CD8-positive, alpha-beta memory T cell (primary cell): ENCODE data around the gene MBNL2. TPM values are rescaled to one million over a fixed set of nuclear protein-coding genes. Genes with fewer than 3 reads are reported as not detected.

ENCODE experiments used
- CTCF ChIA-PET: fragments of 350-600 bp; sonication (Branson Sonifier 250); formaldehyde crosslinking; loops from one replicate; lab custom pipeline; 2021; ENCODE audit warnings: antibody characterized with exemption; lab: Charles Lee
- POLR2A ChIA-PET: fragments of 350-600 bp; sonication (Branson Sonifier 250); formaldehyde crosslinking; loops from one replicate; lab custom pipeline; 2021; ENCODE audit warnings: antibody characterized with exemption; lab: Charles Lee
- DNase-seq, 5 donors: peaks; one replicate each; pipeline versions ENCODE4 v3.0.0 to v3.0.0-alpha.2; 2020 to 2022; ENCODE audit warnings: mixed read lengths in 1 of 5
- H3K27ac ChIP-seq: one replicate; pipeline ENCODE4 v1.7.0; 2013; ENCODE audit warnings: low read depth, mild to moderate bottlenecking, low read length, moderate library complexity
- H3K27me3 ChIP-seq: 2 replicates; pipeline ENCODE4 v1.7.0; 2013; ENCODE audit warnings: low read length, mild to moderate bottlenecking; ENCODE audit not compliant: insufficient read depth, poor library complexity, severe bottlenecking
- H3K36me3 ChIP-seq: 2 replicates; pipeline ENCODE4 v1.7.0; 2013; ENCODE audit warnings: mild to moderate bottlenecking, low read length, moderate library complexity; ENCODE audit not compliant: insufficient read depth
- H3K4me1 ChIP-seq: 2 replicates; pipeline ENCODE4 v1.7.0; 2013; ENCODE audit warnings: mild to moderate bottlenecking, low read length, moderate library complexity; ENCODE audit not compliant: insufficient read depth
- H3K4me3 ChIP-seq: 2 replicates; pipeline ENCODE4 v1.7.0; 2013; ENCODE audit warnings: mild to moderate bottlenecking, low read length
- H3K9me3 ChIP-seq: 2 replicates; pipeline ENCODE4 v1.7.0; 2013; ENCODE audit warnings: mild to moderate bottlenecking, low read length
- H3K27ac Mint-ChIP-seq, 8 donors: one replicate each; pipeline ENCODE4 v1.8.0; 2020 to 2021; ENCODE audit warnings: mixed read lengths in 8 of 8, mild to moderate bottlenecking in 6 of 8, inconsistent platforms in 3 of 8, moderate library complexity in 3 of 8
- H3K27me3 Mint-ChIP-seq, 2 donors: one replicate each; pipeline ENCODE4 v1.8.0; 2020 to 2021; ENCODE audit warnings: mixed read lengths in 2 of 2, mild to moderate bottlenecking in 1 of 2, moderate library complexity in 1 of 2
- H3K36me3 Mint-ChIP-seq, 3 donors: one replicate each; pipeline ENCODE4 v1.8.0; 2020 to 2021; ENCODE audit warnings: mixed read lengths in 3 of 3, inconsistent platforms in 1 of 3, mild to moderate bottlenecking in 1 of 3
- H3K4me1 Mint-ChIP-seq, 3 donors: one replicate each; pipeline ENCODE4 v1.8.0; 2020 to 2021; ENCODE audit warnings: mixed read lengths in 3 of 3, inconsistent platforms in 1 of 3, mild to moderate bottlenecking in 1 of 3
- H3K4me3 Mint-ChIP-seq, 7 donors: one replicate each; pipeline ENCODE4 v1.8.0; 2020 to 2021; ENCODE audit warnings: mixed read lengths in 7 of 7, mild to moderate bottlenecking in 6 of 7, moderate library complexity in 4 of 7, inconsistent platforms in 2 of 7
- H3K9me3 Mint-ChIP-seq, 5 donors: one replicate each; pipeline ENCODE4 v1.8.0; 2020 to 2022; ENCODE audit warnings: mixed read lengths in 5 of 5, mild to moderate bottlenecking in 3 of 5, moderate library complexity in 2 of 5, inconsistent platforms in 1 of 5
- polyA plus RNA-seq: library from polyadenylated mRNA; unstranded; fragments of 300-500 nt; fragmentation: Illumina TruSeq; gene quantifications from one replicate; pipeline ENCODE4 v1.2.3, GENCODE V29; 2021
- total RNA-seq, 2 experiments: library from RNA; stranded (reverse); gene quantifications; one replicate each; pipeline ENCODE4 v1.2.3, GENCODE V29; 2021

Gene MBNL2
- total and polyA plus RNA-seq, 3 experiments from 2014 or later = 15.9 to 17.8 (median 17.7) TPM

GRCh38 chr13:97221466-97221865 lies 667 bp upstream of the MBNL2 start:
- ChIA-PET POLR2A (interaction anchor here (0.6 to 1.3 kb wide), 2 partner anchors 212 to 214 kb away, joined by 3 read pairs; no protein-coding TSS in a partner anchor), CTCF (interaction anchor here (4.6 kb wide), 1 partner anchor 111 kb away, joined by 23 read pairs; no protein-coding TSS in a partner anchor)
- Histone ChIP-seq H3K27ac (no peak overlapping the region), H3K36me3 (no peaks in the 10 kb centered on the region), H3K27me3 (no peaks in the 10 kb centered on the region), H3K4me1 (peaks cover 31% of the 10 kb centered on the region), H3K9me3 (no peaks in the 10 kb centered on the region), H3K4me3 (peak overlapping the region; percentile 73)
- H3K4me1 Mint-ChIP-seq = peaks cover 31 to 42% (median 39%) of the 10 kb centered on the region in 3 donors
- H3K9me3 Mint-ChIP-seq = no peaks in the 10 kb centered on the region
- H3K4me3 Mint-ChIP-seq = peak overlapping the region in 2 of 7 donors; percentile 92 to 93
- no peak for DNase-seq
- peaks cover 0 to 16% (median 2%) of the 10 kb centered on the region in 3 donors for H3K36me3 Mint-ChIP-seq
- peak overlapping the region in 5 of 8 donors; percentile 58 to 99 (median 93) for H3K27ac Mint-ChIP-seq
- H3K27me3 Mint-ChIP-seq = peaks cover 0 to 2% of the 10 kb centered on the region in 2 donors

- POLR2A ChIA-PET = interaction anchor here (1.0 to 1.9 kb wide), 2 partner anchors 13 to 210 kb away, joined by 3 to 5 read pairs; no protein-coding TSS in a partner anchor
- H3K4me1 Mint-ChIP-seq = peaks cover 44 to 57% (median 54%) of the 10 kb centered on the region in 3 donors
- Histone ChIP-seq H3K9me3 (no peaks in the 10 kb centered on the region), H3K27me3 (no peaks in the 10 kb centered on the region), H3K27ac (peak overlapping the region; percentile 78), H3K36me3 (no peaks in the 10 kb centered on the region), H3K4me1 (peaks cover 47% of the 10 kb centered on the region), H3K4me3 (peak overlapping the region; percentile 73)
- H3K27me3 Mint-ChIP-seq = no peaks in the 10 kb centered on the region
- peaks cover 0 to 16% (median 2%) of the 10 kb centered on the region in 3 donors for H3K36me3 Mint-ChIP-seq
- no peaks in the 10 kb centered on the region for H3K9me3 Mint-ChIP-seq
- CTCF ChIA-PET = interaction anchor here (1.1 to 4.6 kb wide), 4 partner anchors 9 to 136 kb away, joined by 4 to 23 read pairs (median 8); no protein-coding TSS in a partner anchor
- DNase-seq = no peak
- peak overlapping the region; percentile 94 to 99 (median 98) for H3K27ac Mint-ChIP-seq
- H3K4me3 Mint-ChIP-seq = peak overlapping the region; percentile 87 to 97 (median 93)
Measured at GRCh38 chr13:97223037-97223710, 1.0 kb downstream of the MBNL2 start.

GRCh38 chr13:97223711-97224541 lies 1.8 kb downstream of the MBNL2 start:
- DNase-seq = peak in 1 of 5 donors; percentile 29
- no peaks in the 10 kb centered on the region for H3K27me3 ChIP-seq
- H3K27ac ChIP-seq = peak overlapping the region; percentile 78
- Mint-ChIP-seq H3K4me3 (peak overlapping the region; percentile 87 to 97 (median 93)), H3K9me3 (no peaks in the 10 kb centered on the region), H3K27ac (peak overlapping the region; percentile 94 to 99 (median 98)), H3K4me1 (peaks cover 44 to 58% (median 58%) of the 10 kb centered on the region in 3 donors), H3K27me3 (no peaks in the 10 kb centered on the region), H3K36me3 (peaks cover 0 to 16% (median 2%) of the 10 kb centered on the region in 3 donors)
- CTCF ChIA-PET = interaction anchor here (1.1 to 4.6 kb wide), 6 partner anchors 9 to 136 kb away, joined by 4 to 23 read pairs (median 8); no protein-coding TSS in a partner anchor
- peaks cover 47% of the 10 kb centered on the region for H3K4me1 ChIP-seq
- no peaks in the 10 kb centered on the region for H3K9me3 ChIP-seq
- no peaks in the 10 kb centered on the region for H3K36me3 ChIP-seq
- peak overlapping the region; percentile 73 for H3K4me3 ChIP-seq
- POLR2A ChIA-PET = interaction anchor here (1.0 to 1.9 kb wide), 2 partner anchors 14 to 209 kb away, joined by 3 to 5 read pairs; no protein-coding TSS in a partner anchor

GRCh38 chr13:97224544-97225300 lies 2.6 kb downstream of the MBNL2 start:
- H3K27me3 ChIP-seq = no peaks in the 10 kb centered on the region
- H3K4me1 ChIP-seq = peaks cover 47% of the 10 kb centered on the region
- H3K4me3 ChIP-seq = peak overlapping the region; percentile 73
- H3K27ac ChIP-seq = peak overlapping the region; percentile 78
- peak overlapping the region; percentile 87 to 97 (median 93) for H3K4me3 Mint-ChIP-seq
- peak overlapping the region; percentile 94 to 99 (median 98) for H3K27ac Mint-ChIP-seq
- H3K27me3 Mint-ChIP-seq = no peaks in the 10 kb centered on the region
- peak in 3 of 5 donors; percentile 60 to 63 (median 60) for DNase-seq
- H3K9me3 ChIP-seq = no peaks in the 10 kb centered on the region
- ChIA-PET POLR2A (interaction anchor here (0.6 to 1.9 kb wide), 3 partner anchors 14 to 208 kb away, joined by 4 to 5 read pairs (median 5); no protein-coding TSS in a partner anchor), CTCF (interaction anchor here (1.3 to 4.6 kb wide), 5 partner anchors 10 to 134 kb away, joined by 5 to 23 read pairs (median 8); no protein-coding TSS in a partner anchor)
- H3K4me1 Mint-ChIP-seq = peaks cover 51 to 63% (median 63%) of the 10 kb centered on the region in 3 donors
- no peaks in the 10 kb centered on the region for H3K9me3 Mint-ChIP-seq
- peaks cover 0 to 17% (median 5%) of the 10 kb centered on the region in 3 donors for H3K36me3 Mint-ChIP-seq
- no peaks in the 10 kb centered on the region for H3K36me3 ChIP-seq

GRCh38 chr13:97225533-97225932 lies 3.4 kb downstream of the MBNL2 start:
- peaks cover 47% of the 10 kb centered on the region for H3K4me1 ChIP-seq

GRCh38 chr13:97226013-97226412 lies 3.9 kb downstream of the MBNL2 start:
- peaks cover 0 to 23% (median 8%) of the 10 kb centered on the region in 3 donors for H3K36me3 Mint-ChIP-seq
- peak overlapping the region; percentile 78 for H3K27ac ChIP-seq
- peak overlapping the region; percentile 3 for H3K4me3 ChIP-seq
- no peaks in the 10 kb centered on the region for H3K27me3 Mint-ChIP-seq
- H3K4me1 ChIP-seq = peaks cover 47% of the 10 kb centered on the region
- H3K4me1 Mint-ChIP-seq = peaks cover 62 to 76% (median 73%) of the 10 kb centered on the region in 3 donors
- H3K36me3 ChIP-seq = no peaks in the 10 kb centered on the region
- peak overlapping the region; percentile 94 to 99 (median 98) for H3K27ac Mint-ChIP-seq
- no peaks in the 10 kb centered on the region for H3K9me3 ChIP-seq
- H3K27me3 ChIP-seq = no peaks in the 10 kb centered on the region
- ChIA-PET POLR2A (interaction anchor here (0.6 kb wide), 1 partner anchor 11 kb away, joined by 3 read pairs; no protein-coding TSS in a partner anchor), CTCF (interaction anchor here (2.3 to 4.6 kb wide), 3 partner anchors 11 to 133 kb away, joined by 7 to 23 read pairs (median 10); no protein-coding TSS in a partner anchor)
- peak overlapping the region; percentile 87 to 97 (median 93) for H3K4me3 Mint-ChIP-seq
- no peak for DNase-seq
- no peaks in the 10 kb centered on the region for H3K9me3 Mint-ChIP-seq

More at GRCh38 chr13:97225533-97225932, 3.4 kb downstream of the MBNL2 start:
- no peaks in the 10 kb centered on the region for H3K9me3 ChIP-seq
- POLR2A ChIA-PET = interaction anchor here (0.6 to 1.0 kb wide), 2 partner anchors 10 to 208 kb away, joined by 3 to 4 read pairs; no protein-coding TSS in a partner anchor
- no peaks in the 10 kb centered on the region for H3K27me3 ChIP-seq
- H3K27me3 Mint-ChIP-seq = no peaks in the 10 kb centered on the region
- no peaks in the 10 kb centered on the region for H3K36me3 ChIP-seq
- H3K4me1 Mint-ChIP-seq = peaks cover 59 to 71% (median 70%) of the 10 kb centered on the region in 3 donors
- H3K9me3 Mint-ChIP-seq = no peaks in the 10 kb centered on the region
- peak in 1 of 5 donors; percentile 31 for DNase-seq
- H3K4me3 Mint-ChIP-seq = peak overlapping the region; percentile 87 to 97 (median 93)
- H3K27ac Mint-ChIP-seq = peak overlapping the region; percentile 94 to 99 (median 98)
- H3K27ac ChIP-seq = peak overlapping the region; percentile 78
- H3K4me3 ChIP-seq = peak overlapping the region; percentile 73
- H3K36me3 Mint-ChIP-seq = peaks cover 0 to 20% (median 8%) of the 10 kb centered on the region in 3 donors
- CTCF ChIA-PET = interaction anchor here (2.3 to 4.6 kb wide), 3 partner anchors 11 to 134 kb away, joined by 7 to 23 read pairs (median 10); no protein-coding TSS in a partner anchor
